ENCODE measurements around the gene WDR59. TPM values are rescaled to one million over a fixed set of nuclear protein-coding genes. Genes with fewer than 3 reads are reported as not detected.

WDR59 gene
- polyA plus RNA-seq, 3 donors: 6.7 to 44.4 (median 7.8) TPM

- Histone ChIP-seq H3K9me3 (replicated peaks in 1 of 2; ENCODE audit: control insufficient read depth in 1 of 2, insufficient read depth in 1 of 2, low read length in 2 of 2) (no peaks in the 10 kb centered on the region), H3K4me3 (replicated peaks in 1 of 3; ENCODE audit: low read depth in 2 of 3, low read length in 3 of 3) (peak overlapping the region; percentile 67 to 91 (median 85)), H3K27ac (ENCODE audit: low read depth in 1 of 2, low read length in 2 of 2) (no peak overlapping the region), H2AFZ (ENCODE audit: insufficient read depth, low read depth, low read length, poor library complexity, severe bottlenecking) (peak overlapping the region; percentile 80), H3K4me1 (ENCODE audit: control insufficient read depth in 1 of 2, insufficient read depth in 2 of 2, low read length in 2 of 2) (peaks cover 25 to 44% of the 10 kb centered on the region in 2 donors), H3K9ac (ENCODE audit: insufficient read depth, low read length, poor library complexity, severe bottlenecking) (peak overlapping the region; percentile 69), H3K4me2 (replicated peaks; ENCODE audit: extremely low read depth, low read length, poor library complexity, severe bottlenecking) (peak overlapping the region; percentile 98), H4K20me1 (ENCODE audit: insufficient read depth, low read length) (peaks cover 27% of the 10 kb centered on the region), H3K27me3 (ENCODE audit: control insufficient read depth in 2 of 2, insufficient read depth in 2 of 2, low read length in 2 of 2) (peaks cover 0 to 8% of the 10 kb centered on the region in 2 donors), H3K36me3 (replicated peaks in 1 of 2; ENCODE audit: control insufficient read depth in 1 of 2, insufficient read depth in 2 of 2, low read length in 2 of 2) (no peaks in the 10 kb centered on the region), H3K79me2 (ENCODE audit: insufficient read depth, low read length) (peaks cover 64% of the 10 kb centered on the region)
- TF ChIP-seq CTCF (IDR thresholded peaks at IDR 0.05): no peak
- Mint-ChIP-seq H3K27ac (peak overlapping the region in 2 of 7 donors; percentile 21 to 30), H3K36me3 (peaks cover 13 to 15% of the 10 kb centered on the region in 2 donors), H3K9me3 (peaks cover 0 to 2% (median 0%) of the 10 kb centered on the region in 7 donors), H3K27me3 (ENCODE audit: low read depth in 3 of 3) (peaks cover 11 to 19% (median 14%) of the 10 kb centered on the region in 3 donors), H3K4me1 (peaks cover 35% of the 10 kb centered on the region), H3K4me3 (peak overlapping the region; percentile 88 to 98)
- DNase-seq: peak in 1 of 3 donors; percentile 14
- intact Hi-C loops (cut with micrococcal nuclease): loop anchor here in 1 of 2 donors (10.0 kb wide), 1 partner anchor 64 kb away; no protein-coding TSS in a partner anchor
- 3% methylated on average over 11 of the region's 15 CpGs for WGBS (ENCODE audit: insufficient coverage)
Measured at GRCh38 chr16:75000481-75001081, 15.7 kb upstream of the WDR59 start.

GRCh38 chr16:74999609-75000480 lies 14.9 kb upstream of the WDR59 start:
- H3K9me3 ChIP-seq (replicated peaks in 1 of 2; ENCODE audit: control insufficient read depth in 1 of 2, insufficient read depth in 1 of 2, low read length in 2 of 2): no peaks in the 10 kb centered on the region
- peak; percentile 14 for TF ChIP-seq CTCF (IDR thresholded peaks at IDR 0.05)
- Mint-ChIP-seq H3K27ac (peak overlapping the region in 6 of 7 donors; percentile 6 to 85 (median 74)), H3K27me3 (ENCODE audit: low read depth in 3 of 3) (peaks cover 11 to 19% (median 14%) of the 10 kb centered on the region in 3 donors), H3K4me3 (peak overlapping the region; percentile 88 to 98), H3K36me3 (peaks cover 13 to 15% of the 10 kb centered on the region in 2 donors), H3K4me1 (peaks cover 35% of the 10 kb centered on the region), H3K9me3 (peaks cover 0 to 2% (median 0%) of the 10 kb centered on the region in 7 donors)
- H2AFZ ChIP-seq (ENCODE audit: insufficient read depth, low read depth, low read length, poor library complexity, severe bottlenecking): peak overlapping the region; percentile 80
- no peak overlapping the region for H3K27ac ChIP-seq (ENCODE audit: low read depth in 1 of 2, low read length in 2 of 2)
- peaks cover 56% of the 10 kb centered on the region for H3K79me2 ChIP-seq (ENCODE audit: insufficient read depth, low read length)
- WGBS (ENCODE audit: insufficient coverage): under 1% methylated on average over 71 of the region's 71 CpGs
- H3K4me2 ChIP-seq (replicated peaks; ENCODE audit: extremely low read depth, low read length, poor library complexity, severe bottlenecking): peak overlapping the region; percentile 98
- peak overlapping the region; percentile 69 for H3K9ac ChIP-seq (ENCODE audit: insufficient read depth, low read length, poor library complexity, severe bottlenecking)
- H3K4me1 ChIP-seq (ENCODE audit: control insufficient read depth in 1 of 2, insufficient read depth in 2 of 2, low read length in 2 of 2): peaks cover 25 to 44% of the 10 kb centered on the region in 2 donors
- DNase-seq: peak in 1 of 3 donors; percentile 12
- peaks cover 0 to 8% of the 10 kb centered on the region in 2 donors for H3K27me3 ChIP-seq (ENCODE audit: control insufficient read depth in 2 of 2, insufficient read depth in 2 of 2, low read length in 2 of 2)
- intact Hi-C loops (cut with micrococcal nuclease): loop anchor here (2.0 to 10.0 kb wide), 3 partner anchors 65 to 112 kb away; no protein-coding TSS in a partner anchor
- peaks cover 27% of the 10 kb centered on the region for H4K20me1 ChIP-seq (ENCODE audit: insufficient read depth, low read length)
- H3K36me3 ChIP-seq (replicated peaks in 1 of 2; ENCODE audit: control insufficient read depth in 1 of 2, insufficient read depth in 2 of 2, low read length in 2 of 2): no peaks in the 10 kb centered on the region
- peak overlapping the region; percentile 67 to 91 (median 85) for H3K4me3 ChIP-seq (replicated peaks in 1 of 3; ENCODE audit: low read depth in 2 of 3, low read length in 3 of 3)
